NB4 (cell line): ENCODE results near the gene PLEKHA6.
A peak's percentile ranks its signal among the peaks of the same experiment; 100 is the strongest.

Experiments used
- DNase-seq: peaks from one replicate; pipeline ENCODE4 v3.0.0; 2010; ENCODE audit warnings: low read depth
- H3K4me3 ChIP-seq: one replicate; pipeline ENCODE4 v1.5.1; 2011; ENCODE audit warnings: mild to moderate bottlenecking, low read depth, low read length, moderate library complexity
- CTCF ChIP-seq: IDR thresholded peaks from one replicate; pipeline ENCODE4 v1.5.1; 2012; ENCODE audit warnings: low read depth, low read length
- MAX ChIP-seq: IDR thresholded peaks from 2 replicates; pipeline ENCODE4 v1.6.1; 2011; ENCODE audit warnings: low read depth, low read length
- MYC ChIP-seq: IDR thresholded peaks from 2 replicates; pipeline ENCODE4 v1.6.1; 2011; ENCODE audit warnings: low read depth, low read length
- POLR2A ChIP-seq: IDR thresholded peaks from 2 replicates; pipeline ENCODE4 v1.6.1; 2011; ENCODE audit warnings: mild to moderate bottlenecking; ENCODE audit not compliant: insufficient read length; ENCODE audit errors: extremely low read depth

Gene PLEKHA6

DNA sequence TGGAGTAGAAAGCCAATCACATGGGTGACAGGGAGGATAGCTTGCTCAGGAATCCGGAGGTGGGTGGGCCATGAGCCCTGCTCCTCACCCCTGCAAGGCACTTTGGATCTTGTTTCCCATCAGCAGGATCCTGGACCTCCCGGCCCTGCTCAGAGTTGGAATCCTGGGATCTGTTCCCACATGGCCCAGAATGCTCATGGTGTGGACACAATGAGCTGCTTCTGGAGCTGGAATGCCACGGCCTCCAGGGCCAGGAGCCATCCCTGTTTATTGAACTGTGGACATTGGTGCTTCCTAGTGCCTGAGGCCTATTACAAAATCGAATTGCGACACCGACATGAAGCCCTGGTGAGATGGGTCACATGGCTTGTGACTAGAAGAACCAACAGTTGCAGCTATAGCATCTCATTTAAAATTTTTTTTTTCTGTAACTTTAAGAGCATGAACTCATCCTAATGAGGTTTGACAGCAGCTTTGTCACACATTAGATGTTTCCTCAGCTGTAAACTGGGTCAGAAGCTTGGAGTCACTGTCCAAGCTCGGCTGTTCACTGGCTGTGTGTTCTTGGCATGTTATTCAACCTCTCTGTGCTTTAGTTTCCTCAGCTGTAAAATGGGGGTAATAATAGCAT, 105.6 kb downstream of the PLEKHA6 start:
- DNase-seq = peak; percentile 48
- no peak for TF ChIP-seq CTCF
- TF ChIP-seq POLR2A = no peak
- no peak for TF ChIP-seq MYC
- no peak for TF ChIP-seq MAX
- no peak overlapping the region for H3K4me3 ChIP-seq

DNA sequence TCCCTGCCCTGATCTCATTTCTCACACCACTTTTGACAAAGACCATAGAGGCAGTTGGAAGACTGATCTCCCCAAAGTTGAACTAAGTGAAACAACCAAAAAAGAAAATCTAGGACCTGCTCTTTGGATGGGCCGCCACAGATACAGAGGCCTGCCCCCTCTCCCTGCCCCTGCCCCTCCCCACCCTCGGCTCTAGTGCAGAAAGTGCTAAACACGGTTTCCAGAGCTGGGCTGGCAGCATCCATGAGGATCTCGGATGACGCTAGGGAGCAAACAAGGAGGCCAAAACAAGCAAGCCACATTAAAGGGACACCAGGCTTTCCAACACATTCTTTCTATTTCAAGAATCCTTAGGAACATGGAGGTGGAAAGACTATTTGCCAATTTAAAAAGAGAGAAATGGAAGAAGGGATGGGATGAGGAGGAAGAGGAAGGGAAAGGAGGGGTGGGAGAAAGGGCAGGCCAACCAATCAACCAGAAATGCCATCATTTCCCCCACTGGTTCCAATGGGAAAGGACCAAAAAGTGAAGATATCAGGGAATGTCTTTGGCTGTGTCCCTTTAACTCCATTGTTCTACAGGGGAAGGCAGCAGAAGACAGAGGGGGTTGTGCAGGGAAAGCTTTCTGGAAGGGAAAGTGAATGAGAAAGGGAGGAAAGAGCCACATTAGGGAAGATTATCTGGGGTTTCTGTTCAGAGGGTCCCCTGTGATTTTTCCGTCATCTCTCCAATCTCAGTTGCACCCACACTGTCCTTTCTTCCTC, 107.6 kb downstream of the PLEKHA6 start:
- DNase-seq = no peak
- TF ChIP-seq CTCF = no peak
- TF ChIP-seq MAX = no peak
- TF ChIP-seq MYC = no peak
- TF ChIP-seq POLR2A = no peak
- no peak overlapping the region for H3K4me3 ChIP-seq

- H3K4me3 ChIP-seq = no peak overlapping the region
- no peak for DNase-seq
- TF ChIP-seq MAX = no peak
- TF ChIP-seq POLR2A = no peak
- no peak for TF ChIP-seq CTCF
- TF ChIP-seq MYC = no peak
Observed at GRCh38 chr1:204251286-204251685, 108.4 kb downstream of the PLEKHA6 start.

- no peak for TF ChIP-seq POLR2A
- TF ChIP-seq CTCF = no peak
- TF ChIP-seq MAX = no peak
- no peak for TF ChIP-seq MYC
- H3K4me3 ChIP-seq = no peak overlapping the region
- DNase-seq = no peak
Observed at GRCh38 chr1:204250428-204251030, 109.2 kb downstream of the PLEKHA6 start.

GRCh38 chr1:204249736-204250427, 109.8 kb downstream of the PLEKHA6 start:
- no peak for DNase-seq
- TF ChIP-seq MYC = no peak
- TF ChIP-seq CTCF = no peak
- TF ChIP-seq MAX = no peak
- no peak for TF ChIP-seq POLR2A
- H3K4me3 ChIP-seq = no peak overlapping the region
